H1 (cell line): ENCODE data around the gene ZWILCH. TPM values are rescaled to one million over a fixed set of nuclear protein-coding genes. Genes with fewer than 3 reads are reported as not detected.

Experiments used
- CTCF ChIA-PET: fragments of 300-600 bp; sonication (Branson Sonifier 250); formaldehyde crosslinking; loops from one replicate; lab custom pipeline; 2021; ENCODE audit not compliant: partially characterized antibody; lab: Charles Lee
- POLR2A ChIA-PET: fragments of 300-600 bp; sonication (Branson Sonifier 250); formaldehyde crosslinking; loops from one replicate; lab custom pipeline; 2021; ENCODE audit warnings: inconsistent platforms; ENCODE audit not compliant: partially characterized antibody; lab: Charles Lee
- DNase-seq, 2 experiments: peaks; one replicate each; pipeline versions ENCODE4 v3.0.0 to v3.0.0-alpha.2; 2010 to 2022; ENCODE audit warnings: low spot score in 2 of 2, low read depth in 1 of 2, mixed read lengths in 1 of 2
- FAIRE-seq: peaks from 2 replicates; lab custom pipeline; 2011; peaks lifted over from hg19 to GRCh38; lab: Jason Lieb, UNC
- H2AFZ ChIP-seq: 2 replicates; pipeline ENCODE4 v1.8.1; 2012; ENCODE audit warnings: low read length, inconsistent platforms
- H2AK5ac ChIP-seq: 2 replicates; pipeline ENCODE4 v1.6.1; 2013; ENCODE audit warnings: low read depth, low read length
- H2BK120ac ChIP-seq: replicated peaks from 2 replicates; pipeline ENCODE3; 2013; ENCODE audit warnings: low read depth, low read length, inconsistent platforms
- H2BK12ac ChIP-seq: 2 replicates; pipeline ENCODE4 v1.6.1; 2013; ENCODE audit warnings: low read depth, low read length
- H2BK15ac ChIP-seq: 2 replicates; pipeline ENCODE4 v1.6.1; 2013; ENCODE audit warnings: low read length
- H2BK20ac ChIP-seq: 2 replicates; pipeline ENCODE4 v1.6.1; 2013; ENCODE audit warnings: low read length
- H2BK5ac ChIP-seq: 2 replicates; pipeline ENCODE4 v1.6.1; 2013; ENCODE audit warnings: low read depth, low read length
- H3K14ac ChIP-seq: 2 replicates; pipeline ENCODE4 v1.6.1; 2013; ENCODE audit warnings: inconsistent platforms; ENCODE audit not compliant: insufficient read length
- H3K18ac ChIP-seq: 2 replicates; pipeline ENCODE4 v1.6.1; 2013; ENCODE audit warnings: low read length; ENCODE audit errors: extremely low read depth
- H3K23ac ChIP-seq: 2 replicates; pipeline ENCODE4 v1.6.1; 2013; ENCODE audit warnings: inconsistent platforms; ENCODE audit not compliant: insufficient read length
- H3K23me2 ChIP-seq: 2 replicates; pipeline ENCODE4 v1.6.1; 2013; ENCODE audit warnings: low read depth, low read length
- H3K27ac ChIP-seq: 2 replicates; pipeline ENCODE4 v1.6.1; 2011; ENCODE audit warnings: low read depth, low read length, inconsistent platforms
- H3K27me3 ChIP-seq, 4 experiments: replicated peaks in 1 of 4; 1 replicate in 1 of 4; 2 replicates in 3 of 4; pipeline versions ENCODE4 v1.6.1 to v1.8.1; 2011 to 2013; ENCODE audit warnings: low read length in 3 of 4, mild to moderate bottlenecking in 3 of 4, inconsistent platforms in 2 of 4, mixed read lengths in 2 of 4, moderate library complexity in 1 of 4; ENCODE audit not compliant: control insufficient read depth in 3 of 4, insufficient read depth in 3 of 4; ENCODE audit errors: extremely low read depth in 1 of 4
- H3K36me3 ChIP-seq, 4 experiments: 2 replicates each; pipeline versions ENCODE4 v1.6.1 to v1.8.1; 2011 to 2013; ENCODE audit warnings: mild to moderate bottlenecking in 4 of 4, low read length in 3 of 4, moderate library complexity in 2 of 4, control low read depth in 1 of 4, inconsistent platforms in 1 of 4; ENCODE audit not compliant: insufficient read depth in 4 of 4, control insufficient read depth in 2 of 4
- H3K4ac ChIP-seq: replicated peaks from 2 replicates; pipeline ENCODE3; 2013; ENCODE audit warnings: low read length, low read depth, mixed read lengths, inconsistent platforms; ENCODE audit not compliant: insufficient read length
- H3K4me1 ChIP-seq, 4 experiments: replicated peaks in 1 of 4; 1 replicate in 1 of 4; 2 replicates in 3 of 4; pipeline versions ENCODE4 v1.6.1 to v1.8.1; 2011 to 2013; ENCODE audit warnings: low read length in 3 of 4, inconsistent platforms in 2 of 4, mixed read lengths in 1 of 4; ENCODE audit not compliant: insufficient read depth in 4 of 4, control insufficient read depth in 3 of 4
- H3K4me2 ChIP-seq, 2 experiments: 2 replicates each; pipeline versions ENCODE4 v1.6.1 to v1.8.1; 2011 to 2013; ENCODE audit warnings: low read depth in 2 of 2, low read length in 2 of 2, control low read depth in 1 of 2, inconsistent platforms in 1 of 2, mild to moderate bottlenecking in 1 of 2; ENCODE audit not compliant: insufficient read depth in 1 of 2
- H3K4me3 ChIP-seq, 4 experiments: fragments of 200-600, 300-600 bp in 1 of 4; sonication (generic), shearing (Covaris generic), sonication (Bioruptor Twin) in 1 of 4; 2 replicates each; pipeline versions ENCODE4 v1.5.1 to v1.8.1; 2011 to 2016; ENCODE audit warnings: low read length in 4 of 4, low read depth in 3 of 4, control low read depth in 2 of 4, inconsistent platforms in 2 of 4, mild to moderate bottlenecking in 2 of 4, mixed read lengths in 1 of 4, moderate library complexity in 1 of 4; ENCODE audit not compliant: insufficient read depth in 2 of 4; ENCODE audit errors: extremely low read depth in 1 of 4
- H3K56ac ChIP-seq: replicated peaks from 2 replicates; pipeline ENCODE3; 2013; ENCODE audit warnings: low read depth, mild to moderate bottlenecking, mixed read lengths, low read length, inconsistent platforms; ENCODE audit not compliant: insufficient read length
- H3K79me1 ChIP-seq: 2 replicates; pipeline ENCODE4 v1.6.1; 2013; ENCODE audit warnings: low read depth, low read length, control low read depth
- H3K79me2 ChIP-seq, 2 experiments: 2 replicates each; pipeline versions ENCODE4 v1.6.1 to v1.8.1; 2012 to 2013; ENCODE audit warnings: low read length in 2 of 2, mild to moderate bottlenecking in 2 of 2, inconsistent platforms in 1 of 2; ENCODE audit not compliant: insufficient read depth in 2 of 2, control insufficient read depth in 1 of 2
- H3K9ac ChIP-seq, 4 experiments: replicated peaks in 1 of 4; 1 replicate in 1 of 4; 2 replicates in 3 of 4; pipeline versions ENCODE4 v1.6.1 to v1.8.1; 2011 to 2013; ENCODE audit warnings: low read depth in 3 of 4, low read length in 3 of 4, control low read depth in 2 of 4, mild to moderate bottlenecking in 2 of 4, moderate library complexity in 2 of 4, inconsistent platforms in 1 of 4; ENCODE audit errors: extremely low read depth in 1 of 4
- H3K9me3 ChIP-seq, 2 experiments: 2 replicates each; pipeline versions ENCODE4 v1.6.1 to v1.8.1; 2012 to 2013; ENCODE audit warnings: mild to moderate bottlenecking in 2 of 2, moderate library complexity in 2 of 2, control low read depth in 1 of 2, inconsistent platforms in 1 of 2, low read depth in 1 of 2, low read length in 1 of 2, mixed read lengths in 1 of 2; ENCODE audit not compliant: insufficient read depth in 2 of 2
- H4K20me1 ChIP-seq, 2 experiments: replicated peaks in 1 of 2; 2 replicates each; pipeline versions ENCODE3 to v1.8.1; 2011 to 2013; ENCODE audit warnings: inconsistent platforms in 2 of 2, low read length in 2 of 2, mild to moderate bottlenecking in 1 of 2; ENCODE audit not compliant: insufficient read depth in 2 of 2, control insufficient read depth in 1 of 2
- H4K5ac ChIP-seq: 2 replicates; pipeline ENCODE4 v1.6.1; 2013; ENCODE audit warnings: low read length, low read depth, mixed read lengths, inconsistent platforms; ENCODE audit not compliant: insufficient read length
- H4K8ac ChIP-seq: 2 replicates; pipeline ENCODE4 v1.8.0; 2013; ENCODE audit warnings: mild to moderate bottlenecking, moderate library complexity, low read length, inconsistent platforms; ENCODE audit not compliant: insufficient read depth; ENCODE audit errors: extremely low read depth
- H4K91ac ChIP-seq: replicated peaks from 2 replicates; pipeline ENCODE3; 2013; ENCODE audit warnings: low read length, mixed read lengths, inconsistent platforms; ENCODE audit not compliant: insufficient read length
- EP300 ChIP-seq, 2 experiments: IDR thresholded peaks; 1 replicate in 1 of 2; 2 replicates in 1 of 2; pipeline ENCODE4 v1.6.1; 2011 to 2012; ENCODE audit warnings: low read depth in 2 of 2, low read length in 2 of 2, mild to moderate bottlenecking in 2 of 2, borderline replicate concordance in 1 of 2, inconsistent platforms in 1 of 2, moderate library complexity in 1 of 2
- EZH2 ChIP-seq: fragments of 200-600 bp; sonication (generic); IDR thresholded peaks from 2 replicates; pipeline ENCODE4 v1.7.1; 2012; ENCODE audit warnings: low read depth, mild to moderate bottlenecking, moderate library complexity, low read length, inconsistent platforms; ENCODE audit not compliant: severe bottlenecking
- TBP ChIP-seq: IDR thresholded peaks from 2 replicates; pipeline ENCODE4 v1.6.1; 2011; ENCODE audit warnings: low read depth, low read length, improper control_type of control experiment
- polyA plus RNA-seq, 7 experiments: library from polyadenylated mRNA; depleted of rRNA in 3 of 7; stranded (reverse) in 5 of 7; unstranded in 2 of 7; fragments of >200 nt in 5 of 7; fragments of 200-250 nt in 2 of 7; gene quantifications; 1 replicate in 5 of 7; 2 replicates in 1 of 7; 4 replicates in 1 of 7; pipeline versions ENCODE4 v1.2.1 to v1.2.3, GENCODE V29; 2011 to 2013; ENCODE audit warnings: missing spikeins in 2 of 7, mixed read lengths in 2 of 7
- total RNA-seq: library from RNA; stranded (reverse); fragmentation: NEBNext Ultra II Directional; extraction: Animal tissue kit (Norgen Biotek cat#: 25700); gene quantifications from 2 replicates; pipeline ENCODE4 v1.2.1, GENCODE V29; 2021
- TF ChIP-seq, protein P1 (sequence below): IDR thresholded peaks from 2 replicates; pipeline ENCODE4 v1.6.1; 2012; ENCODE audit warnings: inconsistent platforms

Gene ZWILCH
- total and polyA plus RNA-seq, 2 of the 8 experiments (the other 6 are each of a cell fraction or from before 2014, with no cell fraction given): 18.1 to 61.5 TPM

DNA sequence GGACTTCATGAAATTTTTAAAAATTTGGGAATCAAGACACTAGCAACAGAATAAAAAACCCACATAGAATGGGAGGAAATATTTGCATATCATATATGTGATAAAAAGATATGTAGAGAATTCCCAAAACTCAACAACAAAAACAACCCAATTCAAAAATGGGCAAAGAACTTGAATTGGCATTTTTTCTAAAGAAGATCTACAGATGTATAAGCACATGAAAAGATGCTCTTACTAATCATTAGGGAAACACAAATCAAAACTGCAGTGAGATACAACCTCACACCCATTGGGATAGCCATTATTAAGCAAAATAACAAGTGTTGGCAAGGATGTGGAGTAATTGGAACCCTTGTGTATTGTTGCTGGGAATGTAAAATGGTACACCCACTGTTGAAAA, 50.6 kb downstream of the ZWILCH start:
- Histone ChIP-seq H3K4me3 (no peak overlapping the region), H3K9ac (no peak overlapping the region), H3K14ac (no peak overlapping the region), H3K56ac (no peak overlapping the region), H2BK20ac (no peak overlapping the region), H3K18ac (no peak overlapping the region), H3K27ac (no peak overlapping the region), H4K91ac (no peak overlapping the region), H3K79me1 (no peaks in the 10 kb centered on the region), H2BK12ac (no peak overlapping the region), H2AK5ac (no peak overlapping the region), H2BK120ac (no peak overlapping the region), H3K9me3 (no peaks in the 10 kb centered on the region; a peak in 1 of 4 replicates), H2BK15ac (no peak overlapping the region), H2AFZ (no peak overlapping the region), H3K36me3 (peaks cover 0 to 9% (median 0%) of the 10 kb centered on the region in 4 experiments; a peak in 1 of 8 replicates), H3K23me2 (no peaks in the 10 kb centered on the region), H4K20me1 (peaks cover 2% of the 10 kb centered on the region in 2 experiments), H3K4ac (no peak overlapping the region), H3K4me1 (no peaks in the 10 kb centered on the region), H3K4me2 (no peak overlapping the region), H4K8ac (no peak overlapping the region), H3K27me3 (no peaks in the 10 kb centered on the region), H2BK5ac (no peak overlapping the region), H3K79me2 (no peaks in the 10 kb centered on the region), H3K23ac (no peak overlapping the region), H4K5ac (no peak overlapping the region)
- POLR2A ChIA-PET: interaction anchor here (0.6 to 1.1 kb wide), 3 partner anchors 12 to 298 kb away, joined by 3 read pairs; no protein-coding TSS in a partner anchor
- DNase-seq (no peak), FAIRE-seq (no peak)
- CTCF ChIA-PET: no interaction called here
- TF ChIP-seq EZH2 (no peak), TBP (no peak), EP300 (IDR thresholded peaks at IDR 0.05; ENCODE audit: borderline replicate concordance in 1 of 2, low read depth in 2 of 2, low read length in 2 of 2) (no peak)
- TF ChIP-seq, protein P1, sequence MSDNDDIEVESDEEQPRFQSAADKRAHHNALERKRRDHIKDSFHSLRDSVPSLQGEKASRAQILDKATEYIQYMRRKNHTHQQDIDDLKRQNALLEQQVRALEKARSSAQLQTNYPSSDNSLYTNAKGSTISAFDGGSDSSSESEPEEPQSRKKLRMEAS: no peak
